K562 (cell line): Measurements from ENCODE around the gene CARD10. TPM values are rescaled to one million over a fixed set of nuclear protein-coding genes. Genes with fewer than 3 reads are reported as not detected.

Experiments
- ATF4 ChIP-seq: fragments of 450-650 bp; formaldehyde crosslinking; IDR thresholded peaks from 2 replicates; pipeline ENCODE4 v1.4.0; 2022; ENCODE audit warnings: mild to moderate bottlenecking, moderate library complexity
- CC2D1A ChIP-seq: fragments of 450-650 bp; IDR thresholded peaks from 2 replicates; pipeline ENCODE4 v1.6.1; 2017; ENCODE audit warnings: mild to moderate bottlenecking
- GATAD2B ChIP-seq: fragments of 450-650 bp; IDR thresholded peaks from 2 replicates; pipeline ENCODE4 v1.6.1; 2017; ENCODE audit warnings: mild to moderate bottlenecking, borderline replicate concordance
- GTF2B ChIP-seq: IDR thresholded peaks from 2 replicates; pipeline ENCODE4 v1.6.1; 2011; ENCODE audit not compliant: insufficient read length; ENCODE audit errors: extremely low read depth
- GTF2F1 ChIP-seq: IDR thresholded peaks from 2 replicates; pipeline ENCODE4 v1.6.1; 2011; ENCODE audit warnings: low read depth, low read length, improper control_type of control experiment
- HMG20A ChIP-seq: fragments of 450-650 bp; formaldehyde crosslinking; conservative IDR thresholded peaks from 2 replicates; pipeline ENCODE4 v1.4.0; 2020; ENCODE audit warnings: mild to moderate bottlenecking, mixed read lengths
- HNRNPUL1 ChIP-seq: fragments of 200-400 bp; formaldehyde crosslinking; IDR thresholded peaks from 2 replicates; pipeline ENCODE4 v1.6.1; 2017; ENCODE audit warnings: low read length
- PATZ1 ChIP-seq: fragments of 250-450 bp; sonication (Bioruptor Pico); IDR thresholded peaks from 2 replicates; pipeline ENCODE4 v1.5.0; 2020; ENCODE audit warnings: mild to moderate bottlenecking, borderline replicate concordance
- POLR2A ChIP-seq: fragments of 450-650 bp; conservative IDR thresholded peaks from 2 replicates; pipeline ENCODE4 v1.6.1; 2016
- POU5F1 ChIP-seq: fragments of 150-350 bp; IDR thresholded peaks from 2 replicates; pipeline ENCODE4 v1.6.1; 2014; ENCODE audit warnings: borderline replicate concordance, low read length, low read depth, mild to moderate bottlenecking; ENCODE audit not compliant: partially characterized antibody
- PRPF4 ChIP-seq: fragments of 200-400 bp; formaldehyde crosslinking; IDR thresholded peaks from one replicate; pipeline ENCODE4 v1.6.1; 2017; ENCODE audit warnings: low read length, low read depth, mild to moderate bottlenecking; ENCODE audit not compliant: insufficient read depth, poor library complexity, severe bottlenecking
- SMAD3 ChIP-seq: fragments of 450-650 bp; formaldehyde crosslinking; conservative IDR thresholded peaks from 2 replicates; pipeline ENCODE4 v1.4.0; 2020; ENCODE audit warnings: mild to moderate bottlenecking
- SRSF1 ChIP-seq: fragments of 200-400 bp; formaldehyde crosslinking; IDR thresholded peaks from 2 replicates; pipeline ENCODE4 v1.6.1; 2017; ENCODE audit warnings: mild to moderate bottlenecking, low read depth, low read length, moderate library complexity
- SUPT5H ChIP-seq: fragments of 450-650 bp; IDR thresholded peaks from 2 replicates; pipeline ENCODE4 v1.6.1; 2016
- ZBTB11 ChIP-seq, 3 experiments: fragments of 200-800 bp in 1 of 3; fragments of 250-450 bp in 1 of 3; fragments of 450-650 bp in 1 of 3; sonication (Bioruptor Pico) in 1 of 3; sonication (Bioruptor generic) in 1 of 3; formaldehyde crosslinking in 1 of 3; IDR thresholded peaks; 2 replicates each; pipeline versions ENCODE4 v1.6.1 to v1.8.0; 2016 to 2022; ENCODE audit warnings: mild to moderate bottlenecking in 2 of 3, missing genetic modification characterization in 2 of 3, missing compliant biosample characterization in 1 of 3, moderate library complexity in 1 of 3
- ZBTB9 ChIP-seq: fragments of 450-650 bp; formaldehyde crosslinking; IDR thresholded peaks from 2 replicates; pipeline ENCODE4 v1.4.0; 2020; ENCODE audit warnings: mild to moderate bottlenecking, moderate library complexity
- ZNF282 ChIP-seq: sonication (generic); formaldehyde crosslinking; IDR thresholded peaks from 2 replicates; pipeline ENCODE4 v1.8.1; 2023; ENCODE audit warnings: missing genetic modification reagents
- ZNF354B ChIP-seq: fragments of 250-450 bp; sonication (Bioruptor Pico); IDR thresholded peaks from 2 replicates; pipeline ENCODE4 v1.4.0; 2020
- ZNF445 ChIP-seq: fragments of 250-450 bp; sonication (Bioruptor Pico); IDR thresholded peaks from 2 replicates; pipeline ENCODE4 v1.4.0; 2020; ENCODE audit warnings: low read depth, mild to moderate bottlenecking, moderate library complexity
- polyA plus RNA-seq, 8 experiments: library from polyadenylated mRNA; depleted of rRNA in 4 of 8; stranded (reverse) in 5 of 8; unstranded in 3 of 8; fragments of >200 nt; fragmentation: Nextera tagmentation in 2 of 8; fragmentation: Illumina TruSeq in 1 of 8; extraction: Ambion mirVana in 2 of 8; extraction: Trizol in 1 of 8; gene quantifications; 2 replicates each; pipeline versions ENCODE4 v1.2.1 to v1.2.3, GENCODE V29; 2011 to 2014; ENCODE audit warnings: inconsistent platforms in 1 of 8, missing spikeins in 1 of 8
- total RNA-seq, 7 experiments: library from RNA; depleted of rRNA in 6 of 7; stranded (reverse); fragments of >200 nt in 6 of 7; fragmentation: Illumina TruSeq in 2 of 7; extraction: Trizol in 2 of 7; gene quantifications; 2 replicates each; pipeline versions ENCODE4 v1.2.1 to v1.2.3, GENCODE V29; 2011 to 2021; ENCODE audit warnings: low replicate concordance in 1 of 7

CARD10 gene
- total and polyA plus RNA-seq, 9 of the 15 experiments (the other 6 are each of a cell fraction or from before 2014, with no cell fraction given): 0.13 to 5.8 (median 1.6) TPM

GRCh38 chr22:37566903-37567798 lies 47.9 kb upstream of the CARD10 start (continued):
- no peak for TF ChIP-seq PATZ1
- TF ChIP-seq HMG20A (CRISPR knock-in tag): no peak
- no peak for TF ChIP-seq POU5F1
- TF ChIP-seq POLR2A: 0 out of 2 replicates have a peak, but pooled peaks have one; percentile 20
- TF ChIP-seq SMAD3 (CRISPR knock-in tag): no peak
- TF ChIP-seq PRPF4: no peak
- TF ChIP-seq GTF2B: no peak
- no peak for TF ChIP-seq ZBTB11 (CRISPR knock-in tag; IDR thresholded peaks at IDR 0.05)
- 0 out of 2 replicates have a peak, but pooled peaks have one; percentile 29 for TF ChIP-seq CC2D1A
- TF ChIP-seq HNRNPUL1: no peak
- TF ChIP-seq GATAD2B: no peak
- 0 out of 2 replicates have a peak, but pooled peaks have one; percentile 13 for TF ChIP-seq SUPT5H
- no peak for TF ChIP-seq ZNF354B (CRISPR knock-in tag)
- no peak for TF ChIP-seq GTF2F1
- no peak for TF ChIP-seq ZNF445
- TF ChIP-seq SRSF1: no peak
- no peak for TF ChIP-seq ATF4 (CRISPR knock-in tag)
- no peak for TF ChIP-seq ZBTB9
- no peak for TF ChIP-seq ZNF282 (CRISPR knock-in tag)
